HepG2 (cell line): ENCODE results near the gene STYX. TPM values are rescaled to one million over a fixed set of nuclear protein-coding genes. Genes with fewer than 3 reads are reported as not detected.

ENCODE experiments used
- ATAC-seq: fragments of 200-7000 bp; cut with Tn5 transposase; 3 replicates; pipeline ENCODE4 v1.9.1; 2020; ENCODE audit warnings: mild to moderate bottlenecking, moderate library complexity
- BruUV-seq: library from RNA; stranded (reverse); fragments of 400-500 nt; replicated peaks from 2 replicates; lab custom pipeline; 2021; lab: Mats Ljungman, UMichigan
- CTCF ChIA-PET: fragments of 300-600 bp; formaldehyde crosslinking; extraction: SDS; loops from one replicate; lab custom pipeline; 2021; ENCODE audit warnings: low total read pairs, inconsistent platforms, low intra/inter-chr PET ratio; lab: Yijun Ruan, JAX
- POLR2A ChIA-PET: fragments of 350-600 bp; sonication (Branson Sonifier 250); formaldehyde crosslinking; loops from one replicate; lab custom pipeline; 2020; ENCODE audit warnings: antibody characterized with exemption, inconsistent platforms; lab: Yijun Ruan, JAX
- DNase-seq: peaks from one replicate; pipeline ENCODE4 v3.0.0-alpha.2; 2015; ENCODE audit warnings: low spot score
- FAIRE-seq: peaks from 3 replicates; lab custom pipeline; 2011; peaks lifted over from hg19 to GRCh38; lab: Jason Lieb, UNC
- H2AFZ ChIP-seq: one replicate; pipeline ENCODE4 v1.6.1; 2011; ENCODE audit warnings: low read length, inconsistent platforms
- H3K27ac ChIP-seq: fragments of 300-600 bp; 3 replicates; pipeline ENCODE4 v1.8.0; 2011; ENCODE audit warnings: mixed run types, mild to moderate bottlenecking, mixed read lengths, low read length, inconsistent platforms; ENCODE audit not compliant: insufficient read depth; ENCODE audit errors: extremely low read length
- H3K27me3 ChIP-seq, 2 experiments: fragments of 200-600 bp in 1 of 2; 2 replicates in 1 of 2; 3 replicates in 1 of 2; pipeline versions ENCODE4 v1.6.0 to v1.8.0; 2011; ENCODE audit warnings: low read length in 2 of 2, mild to moderate bottlenecking in 2 of 2, moderate library complexity in 2 of 2, inconsistent platforms in 1 of 2; ENCODE audit not compliant: insufficient read depth in 2 of 2, control insufficient read depth in 1 of 2
- H3K36me3 ChIP-seq, 2 experiments: fragments of 200-600 bp in 1 of 2; replicated peaks in 1 of 2; 2 replicates in 1 of 2; 3 replicates in 1 of 2; pipeline versions ENCODE4 v1.5.1 to v1.8.0; 2011; ENCODE audit warnings: low read length in 2 of 2, inconsistent platforms in 1 of 2; ENCODE audit not compliant: insufficient read depth in 2 of 2, control insufficient read depth in 1 of 2
- H3K4me1 ChIP-seq: 2 replicates; pipeline ENCODE4 v1.5.1; 2012; ENCODE audit warnings: low read length, inconsistent platforms; ENCODE audit not compliant: insufficient read depth
- H3K4me2 ChIP-seq: 2 replicates; pipeline ENCODE4 v1.6.0; 2011; ENCODE audit warnings: low read depth, low read length, inconsistent platforms
- H3K4me3 ChIP-seq, 3 experiments: fragments of 200-600 bp in 1 of 3; sonication (generic), shearing (Covaris generic) in 1 of 3; replicated peaks in 1 of 3; 2 replicates each; pipeline ENCODE4 v1.5.1; 2011 to 2016; ENCODE audit warnings: low read length in 3 of 3, inconsistent platforms in 2 of 3, low read depth in 2 of 3, mild to moderate bottlenecking in 2 of 3, control low read depth in 1 of 3, mixed read lengths in 1 of 3; ENCODE audit not compliant: insufficient read depth in 1 of 3
- H3K79me2 ChIP-seq: one replicate; pipeline ENCODE4 v1.6.1; 2011; ENCODE audit warnings: low read length, inconsistent platforms; ENCODE audit not compliant: insufficient read depth
- H3K9ac ChIP-seq: 2 replicates; pipeline ENCODE4 v1.6.0; 2011; ENCODE audit warnings: mild to moderate bottlenecking, low read depth, low read length, inconsistent platforms; ENCODE audit not compliant: insufficient read depth
- H3K9me3 ChIP-seq: 2 replicates; pipeline ENCODE4 v1.5.1; 2012; ENCODE audit warnings: mild to moderate bottlenecking, low read length
- H4K20me1 ChIP-seq: 2 replicates; pipeline ENCODE4 v1.6.0; 2011; ENCODE audit warnings: inconsistent platforms, mild to moderate bottlenecking, low read length, moderate library complexity; ENCODE audit not compliant: insufficient read depth
- BRD4 ChIP-seq: sonication (generic); formaldehyde crosslinking; IDR thresholded peaks from 2 replicates; pipeline ENCODE4 v1.4.0; 2020; ENCODE audit warnings: missing genetic modification reagents
- HINFP ChIP-seq: sonication (generic); formaldehyde crosslinking; IDR thresholded peaks from 2 replicates; pipeline ENCODE4 v1.4.0; 2020; ENCODE audit warnings: low read depth, mild to moderate bottlenecking, missing genetic modification reagents
- RFXAP ChIP-seq: sonication (generic); formaldehyde crosslinking; IDR thresholded peaks from 2 replicates; pipeline ENCODE4 v1.4.0; 2020; ENCODE audit warnings: missing genetic modification reagents, borderline replicate concordance
- RORA ChIP-seq: sonication (generic); formaldehyde crosslinking; IDR thresholded peaks from 2 replicates; pipeline ENCODE4 v1.5.0; 2020; ENCODE audit warnings: mild to moderate bottlenecking, missing genetic modification reagents, moderate library complexity
- SIN3A ChIP-seq: IDR thresholded peaks from 2 replicates; pipeline ENCODE4 v1.6.1; 2011; ENCODE audit warnings: low read depth, mild to moderate bottlenecking, control low read depth, low read length, borderline replicate concordance
- TEF ChIP-seq: sonication (generic); formaldehyde crosslinking; IDR thresholded peaks from 2 replicates; pipeline ENCODE4 v1.5.0; 2020; ENCODE audit warnings: missing genetic modification reagents
- WGBS: methylation state at CpG from one replicate; pipeline ENCODE4 v1.1.6; 2017; ENCODE audit warnings: low lambda C conversion rate; 5-methylcytosine and 5-hydroxymethylcytosine counted together
- in situ Hi-C: cut with HindIII; loops from 2 replicates; pipeline ENCODE4 v1.10.0; 2017; ENCODE audit warnings: low pct_unique_long_range_greater_than_20kb; ENCODE audit not compliant: extremely low pct_ligation_motif_present
- intact Hi-C: fragments of 100-400 bp; cut with micrococcal nuclease; formaldehyde crosslinking; loops from one replicate; pipeline ENCODE4 v1.10.0; 2022; ENCODE audit not compliant: unreplicated experiment
- polyA plus RNA-seq, 8 experiments: library from polyadenylated mRNA; depleted of rRNA in 3 of 8; stranded (reverse) in 7 of 8; unstranded in 1 of 8; fragments of >200 nt; fragmentation: Illumina TruSeq in 4 of 8; extraction: Trizol in 4 of 8; gene quantifications; 2 replicates each; pipeline versions ENCODE4 v1.2.1 to v1.2.3, GENCODE V29; 2011 to 2016; ENCODE audit warnings: low read depth in 4 of 8, missing spikeins in 1 of 8, mixed read lengths in 1 of 8; ENCODE audit not compliant: insufficient read depth in 1 of 8
- total RNA-seq, 5 experiments: library from RNA; depleted of rRNA; stranded (reverse); fragments of >200 nt; fragmentation: Illumina TruSeq; extraction: Trizol; gene quantifications; 2 replicates each; pipeline ENCODE4 v1.2.3, GENCODE V29; 2016; ENCODE audit warnings: low read depth in 1 of 5
- TF ChIP-seq, protein P1 (sequence below): sonication (generic); formaldehyde crosslinking; IDR thresholded peaks from 2 replicates; pipeline ENCODE4 v1.4.0; 2020; ENCODE audit warnings: missing genetic modification reagents, borderline replicate concordance

Gene STYX
- total and polyA plus RNA-seq, 2 of the 13 experiments (the other 11 are each of a cell fraction or from before 2014, with no cell fraction given), result 6.6 to 10.9 TPM

DNA sequence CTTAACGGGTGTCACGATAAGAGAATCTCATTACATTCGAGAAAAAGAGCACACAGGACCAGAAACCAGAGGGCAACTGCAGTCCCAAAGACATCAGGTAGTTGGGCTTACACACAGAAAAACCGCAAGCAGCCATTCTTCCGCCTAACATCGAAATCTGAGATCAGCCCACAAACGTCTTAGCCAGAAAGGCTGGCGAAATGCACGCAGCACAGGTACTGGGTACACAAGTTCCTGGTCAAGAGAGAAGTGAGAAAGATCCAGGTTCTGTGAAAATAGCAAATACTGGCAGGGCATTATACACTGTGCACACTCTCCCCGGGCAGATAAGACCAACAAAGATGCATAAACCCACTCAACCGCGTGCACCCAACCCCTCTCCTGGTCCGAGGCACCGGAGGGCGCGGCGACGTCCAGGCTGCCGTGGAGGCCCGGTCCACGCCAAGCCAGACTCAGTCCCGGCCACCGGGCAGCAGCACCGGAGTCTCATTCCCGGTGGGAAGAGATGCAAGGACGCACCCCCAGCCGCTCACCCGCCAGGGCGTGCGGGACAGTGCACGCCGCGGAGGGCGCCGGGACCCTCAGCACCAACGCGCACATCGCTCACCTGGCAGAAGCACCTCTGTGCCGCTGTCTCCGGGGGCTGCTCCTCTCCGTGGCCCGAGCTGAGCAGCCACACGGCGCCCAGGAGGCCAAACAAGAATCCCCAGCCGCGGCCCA is 35.0 kb upstream of the STYX start (continued):
- TF ChIP-seq, protein P1, sequence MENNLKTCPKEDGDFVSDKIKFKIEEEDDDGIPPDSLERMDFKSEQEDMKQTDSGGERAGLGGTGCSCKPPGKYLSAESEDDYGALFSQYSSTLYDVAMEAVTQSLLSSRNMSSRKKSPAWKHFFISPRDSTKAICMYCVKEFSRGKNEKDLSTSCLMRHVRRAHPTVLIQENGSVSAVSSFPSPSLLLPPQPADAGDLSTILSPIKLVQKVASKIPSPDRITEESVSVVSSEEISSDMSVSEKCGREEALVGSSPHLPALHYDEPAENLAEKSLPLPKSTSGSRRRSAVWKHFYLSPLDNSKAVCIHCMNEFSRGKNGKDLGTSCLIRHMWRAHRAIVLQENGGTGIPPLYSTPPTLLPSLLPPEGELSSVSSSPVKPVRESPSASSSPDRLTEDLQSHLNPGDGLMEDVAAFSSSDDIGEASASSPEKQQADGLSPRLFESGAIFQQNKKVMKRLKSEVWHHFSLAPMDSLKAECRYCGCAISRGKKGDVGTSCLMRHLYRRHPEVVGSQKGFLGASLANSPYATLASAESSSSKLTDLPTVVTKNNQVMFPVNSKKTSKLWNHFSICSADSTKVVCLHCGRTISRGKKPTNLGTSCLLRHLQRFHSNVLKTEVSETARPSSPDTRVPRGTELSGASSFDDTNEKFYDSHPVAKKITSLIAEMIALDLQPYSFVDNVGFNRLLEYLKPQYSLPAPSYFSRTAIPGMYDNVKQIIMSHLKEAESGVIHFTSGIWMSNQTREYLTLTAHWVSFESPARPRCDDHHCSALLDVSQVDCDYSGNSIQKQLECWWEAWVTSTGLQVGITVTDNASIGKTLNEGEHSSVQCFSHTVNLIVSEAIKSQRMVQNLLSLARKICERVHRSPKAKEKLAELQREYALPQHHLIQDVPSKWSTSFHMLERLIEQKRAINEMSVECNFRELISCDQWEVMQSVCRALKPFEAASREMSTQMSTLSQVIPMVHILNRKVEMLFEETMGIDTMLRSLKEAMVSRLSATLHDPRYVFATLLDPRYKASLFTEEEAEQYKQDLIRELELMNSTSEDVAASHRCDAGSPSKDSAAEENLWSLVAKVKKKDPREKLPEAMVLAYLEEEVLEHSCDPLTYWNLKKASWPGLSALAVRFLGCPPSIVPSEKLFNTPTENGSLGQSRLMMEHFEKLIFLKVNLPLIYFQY, result no peak
- TF ChIP-seq, all 625 proteins: peak for 112

GRCh38 chr14:52695481-52696091 is 34.4 kb upstream of the STYX start, which contains the start of gene ERO1A:
TSS of gene ERO1A (minus strand) at chr14:52695558. CDS start at chr14:52695481, 77 bp downstream.
- peak within 1 kb of the TSS; percentile 80 for H3K27ac ChIP-seq
- under 1% methylated on average over 8 of the region's 78 CpGs for WGBS
- intact Hi-C loops (no loop called here), in situ Hi-C loops (no loop called here)
- H3K36me3 ChIP-seq, result no peaks in the 10 kb centered on the region
- CTCF ChIA-PET, result no interaction called here
- H3K27me3 ChIP-seq, result no peaks in the 10 kb centered on the region; a peak in 1 of 5 replicates
- peak within 1 kb of the TSS; percentile 75 to 90 (median 86) for H3K4me3 ChIP-seq
- no peaks in the 10 kb centered on the region for H3K9me3 ChIP-seq
- FAIRE-seq (no peak), ATAC-seq (peak; percentile 89), DNase-seq (peak; percentile 50)
- H3K4me1 ChIP-seq, result peaks cover 77% of the 10 kb centered on the region
- BruUV-seq, result no TSS peak
- no peak within 1 kb of the TSS for H2AFZ ChIP-seq
- peaks cover 23% of the 10 kb centered on the region for H4K20me1 ChIP-seq
- H3K4me2 ChIP-seq, result peak within 1 kb of the TSS; percentile 60
- H3K79me2 ChIP-seq, result peaks cover 46% of the 10 kb centered on the region
- H3K9ac ChIP-seq, result peak within 1 kb of the TSS; percentile 82
- POLR2A ChIA-PET, result interaction anchor here (0.9 to 2.9 kb wide), 8 partner anchors 9 to 143 kb away, joined by 3 to 8 read pairs (median 6); partner anchors contain the start of genes GNPNAT1, GPR137C, PSMC6 and STYX
- TF ChIP-seq RORA (CRISPR knock-in tag) (no peak), TEF (CRISPR knock-in tag) (0 out of 2 replicates have a peak, but pooled peaks have one; percentile 49), SIN3A (peak; percentile 58; the same call in 1 of the 2 replicates), BRD4 (CRISPR knock-in tag) (0 out of 2 replicates have a peak, but pooled peaks have one; percentile 26), RFXAP (CRISPR knock-in tag) (no peak; the same call in 1 of the 2 replicates), HINFP (0 out of 2 replicates have a peak, but pooled peaks have one; percentile 12)
